ENCODE results near the gene NPFFR2.

DNA sequence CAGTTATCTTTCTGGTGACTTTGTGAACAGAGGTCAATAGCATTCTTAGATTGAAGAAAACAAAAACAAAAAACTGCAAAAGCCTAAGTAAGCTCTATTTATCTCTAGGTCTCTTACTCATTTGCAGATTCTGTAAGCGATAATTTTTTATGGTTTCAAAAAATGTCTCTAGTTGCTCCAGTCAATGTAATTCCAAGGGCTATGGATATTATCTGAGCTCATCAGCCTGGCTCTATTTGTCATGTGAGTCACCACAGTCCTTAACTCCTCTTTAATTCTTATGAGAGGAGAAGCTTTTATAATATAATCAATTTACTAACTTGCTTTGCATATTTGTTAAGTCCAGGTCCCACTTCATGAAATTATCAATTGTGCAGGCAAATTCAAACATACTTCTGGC lies 79.1 kb downstream of the NPFFR2 start:
- TF ChIP-seq CTCF (IDR thresholded peaks at IDR 0.05) (no peak), POLR2A (IDR thresholded peaks at IDR 0.05) (no peak)

All from right lobe of liver (tissue), 4 donors.